B cell (primary cell): ENCODE results near the gene ZNF714.

ENCODE experiments used
- CTCF ChIP-seq: fragments of 200-600 bp; IDR thresholded peaks from one replicate; pipeline ENCODE4 v1.8.0; 2022; ENCODE audit warnings: antibody characterized with exemption, mild to moderate bottlenecking
- EZH2 ChIP-seq: IDR thresholded peaks from 2 replicates; pipeline ENCODE4 v1.6.1; 2012; ENCODE audit warnings: borderline replicate concordance, low read depth, mild to moderate bottlenecking, moderate library complexity, low read length; ENCODE audit not compliant: insufficient read depth, poor library complexity, severe bottlenecking

GRCh38 chr19:21126078-21126477 lies 44.1 kb downstream of the ZNF714 start:
- TF ChIP-seq CTCF (no peak), EZH2 (no peak)
